ENCODE measurements around the gene ZNF45. TPM values are rescaled to one million over a fixed set of nuclear protein-coding genes. Genes with fewer than 3 reads are reported as not detected.
A peak's percentile ranks its signal among the peaks of the same experiment; 100 is the strongest.
"Not testable (repeated sequence)": the region's sequence is repeated elsewhere in the genome, so short reads cannot be mapped to it uniquely, and the experiment has no call there.

Gene ZNF45
- total RNA-seq, 3 donors from 2014 or later = 9.8 to 15.9 (median 13.4) TPM

GRCh38 chr19:43966079-43966694, 31.1 kb upstream of the ZNF45 start:
- H3K4me3 ChIP-seq = no peak overlapping the region
- no peak for ATAC-seq
- intact Hi-C loops (cut with DNase I, micrococcal nuclease) = no loop called here
- DNase-seq = no peak
- TF ChIP-seq, protein P1, sequence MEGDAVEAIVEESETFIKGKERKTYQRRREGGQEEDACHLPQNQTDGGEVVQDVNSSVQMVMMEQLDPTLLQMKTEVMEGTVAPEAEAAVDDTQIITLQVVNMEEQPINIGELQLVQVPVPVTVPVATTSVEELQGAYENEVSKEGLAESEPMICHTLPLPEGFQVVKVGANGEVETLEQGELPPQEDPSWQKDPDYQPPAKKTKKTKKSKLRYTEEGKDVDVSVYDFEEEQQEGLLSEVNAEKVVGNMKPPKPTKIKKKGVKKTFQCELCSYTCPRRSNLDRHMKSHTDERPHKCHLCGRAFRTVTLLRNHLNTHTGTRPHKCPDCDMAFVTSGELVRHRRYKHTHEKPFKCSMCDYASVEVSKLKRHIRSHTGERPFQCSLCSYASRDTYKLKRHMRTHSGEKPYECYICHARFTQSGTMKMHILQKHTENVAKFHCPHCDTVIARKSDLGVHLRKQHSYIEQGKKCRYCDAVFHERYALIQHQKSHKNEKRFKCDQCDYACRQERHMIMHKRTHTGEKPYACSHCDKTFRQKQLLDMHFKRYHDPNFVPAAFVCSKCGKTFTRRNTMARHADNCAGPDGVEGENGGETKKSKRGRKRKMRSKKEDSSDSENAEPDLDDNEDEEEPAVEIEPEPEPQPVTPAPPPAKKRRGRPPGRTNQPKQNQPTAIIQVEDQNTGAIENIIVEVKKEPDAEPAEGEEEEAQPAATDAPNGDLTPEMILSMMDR (IDR thresholded peaks at IDR 0.05) = no peak
- H3K9me3 ChIP-seq = peaks cover 94% of the 10 kb centered on the region
- no peaks in the 10 kb centered on the region for H3K4me1 ChIP-seq (ENCODE audit: low read depth)
- peaks cover 9% of the 10 kb centered on the region for H3K36me3 ChIP-seq (ENCODE audit: low read depth)

GRCh38 chr19:43960411-43960810, 25.3 kb upstream of the ZNF45 start:
- DNase-seq (no peak), ATAC-seq (no peak)
- Histone ChIP-seq H3K4me3 (no peak overlapping the region), H3K36me3 (ENCODE audit: low read depth) (no peaks in the 10 kb centered on the region), H3K9me3 (peaks cover 95% of the 10 kb centered on the region), H3K4me1 (ENCODE audit: low read depth) (no peaks in the 10 kb centered on the region)
- TF ChIP-seq, protein P1 (IDR thresholded peaks at IDR 0.05) = no peak
- intact Hi-C loops (cut with DNase I, micrococcal nuclease) = no loop called here

DNA sequence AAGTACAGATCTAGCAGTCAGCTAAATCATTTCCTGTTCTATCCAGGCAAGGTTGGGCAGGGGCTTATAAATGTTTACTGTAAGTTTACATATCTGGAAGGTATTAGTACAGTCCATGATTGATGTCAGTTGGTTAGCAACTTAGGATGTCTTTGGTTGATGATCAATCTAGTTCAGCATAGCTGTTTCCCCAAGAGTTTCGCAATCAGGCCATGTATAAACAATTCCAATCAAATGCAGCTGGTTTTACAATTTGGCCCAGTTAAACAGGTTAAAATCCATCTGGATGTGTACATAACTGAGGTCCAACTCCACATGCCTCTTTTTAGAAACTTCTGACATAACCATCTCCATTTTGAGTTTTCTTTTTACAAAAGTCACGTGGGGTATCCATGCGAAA, 22.8 kb upstream of the ZNF45 start:
- no peaks in the 10 kb centered on the region for H3K4me1 ChIP-seq (ENCODE audit: low read depth)
- intact Hi-C loops (cut with DNase I, micrococcal nuclease) = no loop called here
- H3K36me3 ChIP-seq (ENCODE audit: low read depth) = no peaks in the 10 kb centered on the region
- TF ChIP-seq, protein P1 (IDR thresholded peaks at IDR 0.05) = no peak
- peaks cover 76% of the 10 kb centered on the region for H3K9me3 ChIP-seq
- DNase-seq (no peak), ATAC-seq (no peak)
- H3K4me3 ChIP-seq = no peak overlapping the region

- TF ChIP-seq, protein P1 (IDR thresholded peaks at IDR 0.05) = no peak
- intact Hi-C loops (cut with DNase I, micrococcal nuclease) = no loop called here
- no peaks in the 10 kb centered on the region for H3K4me1 ChIP-seq (ENCODE audit: low read depth)
- no peak overlapping the region for H3K4me3 ChIP-seq
- peaks cover 65% of the 10 kb centered on the region for H3K9me3 ChIP-seq
- ATAC-seq (no peak), DNase-seq (no peak)
- no peaks in the 10 kb centered on the region for H3K36me3 ChIP-seq (ENCODE audit: low read depth)
Measured at GRCh38 chr19:43956827-43957226, 21.7 kb upstream of the ZNF45 start.

DNA sequence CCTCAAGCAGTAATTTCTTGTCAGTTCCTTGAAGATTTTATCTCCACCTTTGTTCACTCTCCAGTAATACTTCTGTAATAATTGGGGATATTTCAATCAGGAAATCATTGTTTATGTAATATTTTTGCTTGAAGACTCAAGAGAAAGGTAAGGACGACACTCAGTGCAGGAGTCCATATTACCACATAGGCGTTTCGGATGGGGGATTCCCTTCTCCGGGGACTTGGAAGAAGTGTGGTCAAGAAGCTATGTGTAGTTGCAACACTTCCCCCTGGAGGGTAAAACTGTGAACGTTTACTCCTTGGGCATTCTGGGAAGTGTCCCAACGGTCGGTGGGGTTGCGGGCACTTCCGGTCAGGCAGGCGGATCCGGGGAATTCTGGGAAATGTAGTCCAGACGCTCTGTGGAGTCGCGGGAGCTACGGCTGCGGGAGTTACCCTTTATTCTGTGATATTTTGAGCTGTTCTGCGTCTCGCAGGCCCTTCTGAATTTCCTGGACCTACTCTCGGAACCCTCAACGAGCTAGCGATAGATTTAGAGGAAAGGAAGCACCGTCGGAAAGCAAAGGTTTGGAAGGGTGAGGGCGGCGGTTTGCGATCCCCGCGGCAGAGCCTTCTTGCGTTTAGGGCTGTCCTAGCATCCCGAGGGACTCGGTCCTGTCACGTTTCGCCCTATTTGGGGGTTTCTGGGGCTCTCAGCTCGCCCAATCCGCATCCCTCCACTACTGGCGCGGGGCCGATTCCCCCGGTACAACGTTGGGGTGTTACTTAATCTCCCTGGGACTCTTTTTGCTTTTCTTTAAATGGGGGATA, 16.0 kb upstream of the ZNF45 start, which contains the start of gene ZNF221:
Gene ZNF221 (plus strand): TSS at position 395 of the 812 bp plus-strand sequence. CDS start 11,499 bp downstream, outside the sequence.
- no peaks in the 10 kb centered on the region for H3K36me3 ChIP-seq (ENCODE audit: low read depth)
- intact Hi-C loops (cut with DNase I, micrococcal nuclease) = no loop called here
- TF ChIP-seq, protein P1 (IDR thresholded peaks at IDR 0.05) = peak; percentile 18
- peak within 1 kb of the TSS; percentile 23 for H3K4me3 ChIP-seq
- peaks cover 34% of the 10 kb centered on the region for H3K9me3 ChIP-seq
- ATAC-seq (peak; percentile 100), DNase-seq (peak; percentile 86 to 96 (median 86))
- H3K4me1 ChIP-seq (ENCODE audit: low read depth) = peaks cover 3% of the 10 kb centered on the region

GRCh38 chr19:43949803-43950202, 14.7 kb upstream of the ZNF45 start:
- intact Hi-C loops (cut with DNase I, micrococcal nuclease); ATAC-seq; H3K36me3 ChIP-seq (ENCODE audit: low read depth); H3K4me3 ChIP-seq; DNase-seq; H3K4me1 ChIP-seq (ENCODE audit: low read depth): not testable (repeated sequence)
- H3K9me3 ChIP-seq = peaks cover 24% of the 10 kb centered on the region

- H3K4me1 ChIP-seq (ENCODE audit: low read depth); ATAC-seq; H3K36me3 ChIP-seq (ENCODE audit: low read depth); intact Hi-C loops (cut with DNase I, micrococcal nuclease); DNase-seq; H3K4me3 ChIP-seq: not testable (repeated sequence)
- H3K9me3 ChIP-seq = peaks cover 24% of the 10 kb centered on the region
Measured at GRCh38 chr19:43947412-43947811, 12.3 kb upstream of the ZNF45 start.
